BJ (cell line): ENCODE results near the gene CTXN1. TPM values are rescaled to one million over a fixed set of nuclear protein-coding genes. Genes with fewer than 3 reads are reported as not detected.
"Not testable (repeated sequence)": the region's sequence is repeated elsewhere in the genome, so short reads cannot be mapped to it uniquely, and the experiment has no call there.

Source experiments
- CTCF ChIA-PET: fragments of 350-600 bp; formaldehyde crosslinking; extraction: SDS; loops from one replicate; lab custom pipeline; 2021; ENCODE audit warnings: antibody characterized with exemption, inconsistent platforms; lab: Yijun Ruan, JAX
- POLR2A ChIA-PET: fragments of 300-600 bp; sonication (Branson Sonifier 250); formaldehyde crosslinking; extraction: SDS; loops from one replicate; lab custom pipeline; 2021; ENCODE audit warnings: antibody characterized with exemption; lab: Charles Lee
- DNase-seq: peaks from one replicate; pipeline ENCODE4 v3.0.0-alpha.2; 2011; ENCODE audit warnings: low read depth
- H3K27me3 ChIP-seq: 2 replicates; pipeline ENCODE4 v1.6.0; 2011; ENCODE audit warnings: low read length; ENCODE audit not compliant: control insufficient read depth, insufficient read depth
- H3K36me3 ChIP-seq: 2 replicates; pipeline ENCODE4 v1.5.1; 2011; ENCODE audit warnings: low read length; ENCODE audit not compliant: control insufficient read depth, insufficient read depth
- H3K4me3 ChIP-seq: 2 replicates; pipeline ENCODE4 v1.5.1; 2011; ENCODE audit warnings: low read depth, mild to moderate bottlenecking, control low read depth, low read length
- polyA plus RNA-seq: library from polyadenylated mRNA; depleted of rRNA; stranded (reverse); fragments of >200 nt; gene quantifications from 2 replicates; pipeline ENCODE4 v1.2.3, GENCODE V29; 2011
- TF ChIP-seq, protein P1 (sequence below): IDR thresholded peaks from 2 replicates; pipeline ENCODE4 v1.5.1; 2011; ENCODE audit warnings: low read depth, mild to moderate bottlenecking, control low read depth, inconsistent platforms, low read length, moderate library complexity; ENCODE audit not compliant: insufficient read depth

The CTXN1 gene
- polyA plus RNA-seq, 1 experiment, result 1.3 TPM

DNA sequence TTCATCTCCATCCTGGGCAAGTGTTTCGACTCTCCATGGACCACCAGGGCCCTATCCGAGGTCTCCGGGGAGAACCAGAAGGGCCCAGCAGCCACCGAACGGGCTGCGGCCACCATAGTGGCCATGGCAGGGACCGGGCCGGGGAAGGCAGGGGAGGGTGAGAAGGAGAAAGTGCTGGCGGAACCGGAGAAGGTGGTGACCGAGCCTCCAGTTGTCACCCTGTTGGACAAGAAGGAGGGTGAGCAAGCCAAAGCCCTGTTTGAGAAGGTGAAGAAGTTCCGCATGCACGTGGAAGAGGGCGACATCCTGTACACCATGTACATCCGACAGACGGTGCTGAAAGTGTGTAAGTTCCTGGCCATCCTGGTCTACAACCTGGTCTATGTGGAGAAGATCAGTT is 27.0 kb downstream of the CTXN1 start:
- no peak overlapping the region for H3K4me3 ChIP-seq
- ChIA-PET CTCF (interaction anchor here (1.6 to 1.9 kb wide), 2 partner anchors 21 to 47 kb away, joined by 3 to 6 read pairs; partner anchors contain the start of gene SNAPC2), POLR2A (no interaction called here)
- no peaks in the 10 kb centered on the region for H3K27me3 ChIP-seq
- DNase-seq, result no peak
- peaks cover 4% of the 10 kb centered on the region for H3K36me3 ChIP-seq
- TF ChIP-seq, protein P1, sequence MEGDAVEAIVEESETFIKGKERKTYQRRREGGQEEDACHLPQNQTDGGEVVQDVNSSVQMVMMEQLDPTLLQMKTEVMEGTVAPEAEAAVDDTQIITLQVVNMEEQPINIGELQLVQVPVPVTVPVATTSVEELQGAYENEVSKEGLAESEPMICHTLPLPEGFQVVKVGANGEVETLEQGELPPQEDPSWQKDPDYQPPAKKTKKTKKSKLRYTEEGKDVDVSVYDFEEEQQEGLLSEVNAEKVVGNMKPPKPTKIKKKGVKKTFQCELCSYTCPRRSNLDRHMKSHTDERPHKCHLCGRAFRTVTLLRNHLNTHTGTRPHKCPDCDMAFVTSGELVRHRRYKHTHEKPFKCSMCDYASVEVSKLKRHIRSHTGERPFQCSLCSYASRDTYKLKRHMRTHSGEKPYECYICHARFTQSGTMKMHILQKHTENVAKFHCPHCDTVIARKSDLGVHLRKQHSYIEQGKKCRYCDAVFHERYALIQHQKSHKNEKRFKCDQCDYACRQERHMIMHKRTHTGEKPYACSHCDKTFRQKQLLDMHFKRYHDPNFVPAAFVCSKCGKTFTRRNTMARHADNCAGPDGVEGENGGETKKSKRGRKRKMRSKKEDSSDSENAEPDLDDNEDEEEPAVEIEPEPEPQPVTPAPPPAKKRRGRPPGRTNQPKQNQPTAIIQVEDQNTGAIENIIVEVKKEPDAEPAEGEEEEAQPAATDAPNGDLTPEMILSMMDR, result no peak

DNA sequence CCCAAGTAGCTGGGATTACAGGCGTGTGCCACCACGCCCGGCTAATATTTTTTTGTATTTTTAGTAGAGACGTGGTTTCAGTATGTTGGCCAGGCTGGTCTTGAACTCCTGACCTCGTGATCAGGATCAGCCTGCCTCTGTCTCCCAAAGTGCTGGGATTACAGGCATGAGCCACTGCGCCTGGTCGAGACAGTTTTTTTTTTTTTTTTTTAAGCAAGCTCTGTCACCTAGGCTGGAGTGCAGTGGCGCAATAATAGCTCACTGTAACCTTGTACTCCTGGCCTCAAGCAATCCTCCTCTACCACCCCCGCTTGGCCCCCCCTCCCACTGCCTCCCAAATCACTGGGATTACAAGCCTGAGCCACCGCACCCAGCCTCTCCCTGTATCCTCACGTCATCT is 28.6 kb downstream of the CTXN1 start:
- H3K4me3 ChIP-seq, result no peak overlapping the region
- no peaks in the 10 kb centered on the region for H3K27me3 ChIP-seq
- TF ChIP-seq, protein P1, result no peak
- ChIA-PET CTCF (interaction anchor here (1.7 kb wide), 1 partner anchor 26 kb away, joined by 4 read pairs; no protein-coding TSS in a partner anchor), POLR2A (interaction anchor here (0.8 kb wide), 1 partner anchor 31 kb away, joined by 14 read pairs; no protein-coding TSS in a partner anchor)
- H3K36me3 ChIP-seq, result peaks cover 4% of the 10 kb centered on the region
- no peak for DNase-seq

GRCh38 chr19:7895565-7895964 is 30.4 kb downstream of the CTXN1 start:
- ChIA-PET POLR2A (no interaction called here), CTCF (no interaction called here)
- Histone ChIP-seq H3K27me3 (no peaks in the 10 kb centered on the region), H3K36me3 (peaks cover 4% of the 10 kb centered on the region), H3K4me3 (no peak overlapping the region)
- no peak for DNase-seq
- TF ChIP-seq, protein P1, result no peak

DNA sequence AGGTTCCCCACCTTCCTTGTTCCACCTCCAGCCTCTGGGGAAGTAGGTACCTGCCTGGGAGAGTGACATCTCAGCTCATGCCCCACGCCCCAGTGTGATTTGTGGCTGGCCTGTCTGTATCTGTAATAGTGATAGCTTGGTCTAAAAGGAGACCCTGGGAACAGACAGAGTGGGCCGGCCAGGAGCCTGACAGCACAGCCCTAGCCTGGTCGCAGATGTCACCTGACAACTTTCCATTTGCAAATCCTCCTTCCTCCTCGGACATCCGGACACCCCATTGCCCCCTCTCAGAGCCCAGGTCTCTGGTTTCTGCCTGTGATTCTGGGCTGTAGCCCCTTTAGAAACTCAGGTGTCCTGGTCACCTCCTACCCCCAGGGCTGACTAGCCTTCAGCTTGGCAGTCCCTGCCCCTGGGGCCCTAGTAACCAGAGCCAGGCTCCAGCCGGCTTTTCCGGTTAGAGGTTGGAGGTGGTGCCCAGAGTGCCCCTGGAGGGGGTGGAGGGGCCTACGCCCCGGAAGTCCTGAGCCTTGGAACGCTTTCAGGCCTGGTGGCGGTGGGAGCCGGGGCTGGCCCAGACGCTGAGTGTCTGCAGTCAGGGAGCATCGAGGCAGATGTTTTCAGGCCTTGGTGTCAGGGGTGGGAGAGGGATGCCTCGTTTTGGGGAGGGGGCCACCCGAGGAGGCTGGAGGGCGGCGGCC is 31.2 kb downstream of the CTXN1 start:
- POLR2A ChIA-PET, result no interaction called here
- no peaks in the 10 kb centered on the region; the same call in 1 of the 2 replicates for H3K36me3 ChIP-seq
- DNase-seq, result no peak
- no peaks in the 10 kb centered on the region for H3K27me3 ChIP-seq
- CTCF ChIA-PET, result interaction anchor here (1.1 to 1.8 kb wide), 2 partner anchors 9 to 26 kb away, joined by 3 to 8 read pairs; partner anchors contain the start of gene MAP2K7
- H3K4me3 ChIP-seq, result no peak overlapping the region
- TF ChIP-seq, protein P1, result no peak

DNA sequence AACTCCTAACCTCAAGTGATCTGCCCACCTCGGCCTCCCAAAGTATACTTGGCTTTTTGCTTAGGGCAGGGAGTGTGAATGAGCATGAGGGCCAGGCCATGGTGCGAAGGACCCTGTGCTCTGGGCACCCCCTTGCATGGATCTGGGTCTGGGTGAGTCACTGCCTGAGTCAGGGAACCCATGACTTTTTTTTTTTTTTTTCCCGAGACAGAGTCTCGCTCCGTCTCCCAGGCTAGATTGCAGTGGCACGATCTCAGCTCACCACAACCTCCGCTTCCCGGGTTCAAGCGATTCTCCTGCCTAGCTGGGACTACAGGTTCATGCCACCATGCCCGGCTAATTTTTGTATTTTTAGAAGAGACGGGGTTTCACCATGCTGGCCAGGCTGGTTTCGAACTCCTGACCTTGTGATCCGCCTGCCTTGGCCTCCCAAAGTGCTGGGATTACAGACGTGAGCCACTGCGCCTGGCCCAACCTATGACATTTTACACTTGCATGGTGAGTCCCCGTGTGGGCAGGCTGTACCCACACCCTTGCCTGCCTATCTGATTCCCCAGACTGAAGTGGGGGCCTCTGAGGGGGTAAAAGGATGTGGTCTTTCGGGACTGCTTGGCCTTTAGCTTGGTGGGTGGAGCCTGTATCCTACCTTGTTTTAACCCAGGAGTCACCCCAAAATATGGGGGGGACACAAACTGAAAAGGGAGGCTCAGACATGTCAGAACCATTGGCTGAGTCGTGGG is 32.4 kb downstream of the CTXN1 start:
- H3K36me3 ChIP-seq, POLR2A ChIA-PET, H3K4me3 ChIP-seq, H3K27me3 ChIP-seq, DNase-seq: not testable (repeated sequence)
- CTCF ChIA-PET, result interaction anchor here (1.8 kb wide), 1 partner anchor 25 kb away, joined by 8 read pairs; no protein-coding TSS in a partner anchor
